GM19452 (cell line): ENCODE measurements around the gene BET1.

Experiments
- ATAC-seq: cut with Tn5 transposase; IDR thresholded peaks from one replicate; pipeline ENCODE4 v1.9.1; 2021; ENCODE audit not compliant: unreplicated experiment

Gene BET1

GRCh38 chr7:94012746-94013145 lies 8.6 kb upstream of the BET1 start:
- no peak for ATAC-seq

- ATAC-seq, result no peak
Measured at GRCh38 chr7:94011714-94012353, 7.7 kb upstream of the BET1 start.

GRCh38 chr7:94008537-94008936 lies 4.4 kb upstream of the BET1 start:
- ATAC-seq, result no peak

GRCh38 chr7:94005753-94006152 lies 1.6 kb upstream of the BET1 start:
- no peak for ATAC-seq

GRCh38 chr7:94003446-94004023 lies 620 bp downstream of the BET1 start:
- ATAC-seq, result peak; percentile 32

GRCh38 chr7:94001396-94001795 lies 2.8 kb downstream of the BET1 start:
- no peak for ATAC-seq

GRCh38 chr7:93997868-93998267 lies 6.3 kb downstream of the BET1 start:
- no peak for ATAC-seq

- ATAC-seq, result no peak
Measured at GRCh38 chr7:93992421-93993110, 11.6 kb downstream of the BET1 start.

GRCh38 chr7:93987297-93987696 lies 16.9 kb downstream of the BET1 start:
- ATAC-seq, result no peak

- ATAC-seq, result no peak
Measured at GRCh38 chr7:93985101-93985500, 19.1 kb downstream of the BET1 start.

- ATAC-seq, result no peak
Measured at GRCh38 chr7:93984024-93984423, 20.1 kb downstream of the BET1 start.

GRCh38 chr7:93981480-93981874 lies 22.7 kb downstream of the BET1 start:
- ATAC-seq, result no peak

GRCh38 chr7:93980744-93981479 lies 23.2 kb downstream of the BET1 start:
- ATAC-seq, result no peak

GRCh38 chr7:93977211-93977950 lies 26.8 kb downstream of the BET1 start:
- no peak for ATAC-seq

GRCh38 chr7:93973134-93973533 lies 31.0 kb downstream of the BET1 start:
- no peak for ATAC-seq

GRCh38 chr7:93972029-93972725 lies 32.0 kb downstream of the BET1 start:
- ATAC-seq, result no peak

- no peak for ATAC-seq
Measured at GRCh38 chr7:93968911-93969620, 35.1 kb downstream of the BET1 start.

GRCh38 chr7:93964813-93965212 lies 39.3 kb downstream of the BET1 start:
- no peak for ATAC-seq

- no peak for ATAC-seq
Measured at GRCh38 chr7:93964262-93964661, 39.9 kb downstream of the BET1 start.

- ATAC-seq, result no peak
Measured at GRCh38 chr7:93960986-93961385, 43.2 kb downstream of the BET1 start.
